Measurements from ENCODE around the gene EVA1A. TPM values are rescaled to one million over a fixed set of nuclear protein-coding genes. Genes with fewer than 3 reads are reported as not detected.

Gene EVA1A
- total RNA-seq, 5 donors from 2014 or later (not counting 1 experiment from before 2014, with no cell fraction given) = 0.62 TPM; not detected in 4

DNA sequence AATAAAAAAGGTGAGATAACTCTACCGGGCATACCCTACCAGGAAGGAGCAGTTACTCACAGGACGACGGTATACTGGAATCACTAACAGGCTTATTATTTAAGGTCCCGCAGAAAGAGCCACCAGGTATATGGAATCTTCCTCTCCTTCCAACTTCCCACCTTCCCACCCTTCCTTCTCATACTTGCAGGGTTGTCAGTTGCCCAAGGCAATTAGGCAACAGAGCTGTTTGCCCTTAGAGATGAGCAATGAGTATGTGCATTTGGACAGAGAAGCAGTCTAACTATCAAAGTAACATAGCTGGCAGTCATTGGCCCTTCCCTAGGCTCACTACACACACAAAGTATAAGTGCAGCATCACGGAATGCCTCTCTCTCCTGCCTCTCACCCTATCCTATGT is 32.1 kb upstream of the EVA1A start:
- ATAC-seq (replicated peaks in 1 of 4) = no peak
- no peaks in the 10 kb centered on the region for H3K27me3 ChIP-seq (replicated peaks in 1 of 2; ENCODE audit: control insufficient read depth in 2 of 2, extremely low read depth in 1 of 2, insufficient read depth in 2 of 2, low read length in 1 of 2)
- no peak overlapping the region for H3K27ac Mint-ChIP-seq
- peaks cover 0 to 5% of the 10 kb centered on the region in 2 donors for H3K27me3 Mint-ChIP-seq
- no peaks in the 10 kb centered on the region for H3K9me3 Mint-ChIP-seq
- 90% methylated on average over 3 of the region's 5 CpGs for WGBS (ENCODE audit: insufficient coverage)
- ChIA-PET POLR2A (no interaction called here), CTCF (no interaction called here)
- H3K9me3 ChIP-seq = no peaks in the 10 kb centered on the region
- no peak for DNase-seq
- no peaks in the 10 kb centered on the region for H3K36me3 Mint-ChIP-seq
- H3K4me1 ChIP-seq (ENCODE audit: control insufficient read depth in 1 of 2, extremely low read depth in 1 of 2, insufficient read depth in 2 of 2, low read length in 2 of 2) = no peaks in the 10 kb centered on the region
- no peak overlapping the region for H3K4me3 ChIP-seq (ENCODE audit: control insufficient read depth in 1 of 2, extremely low read depth in 1 of 2, low read length in 1 of 2)
- H3K27ac ChIP-seq (ENCODE audit: low read length) = no peak overlapping the region
- H3K4me3 Mint-ChIP-seq = no peak overlapping the region
- no peaks in the 10 kb centered on the region for H3K36me3 ChIP-seq (ENCODE audit: control insufficient read depth in 2 of 2, extremely low read depth in 1 of 2, insufficient read depth in 1 of 2, low read length in 1 of 2)
- H3K4me1 Mint-ChIP-seq = no peaks in the 10 kb centered on the region

DNA sequence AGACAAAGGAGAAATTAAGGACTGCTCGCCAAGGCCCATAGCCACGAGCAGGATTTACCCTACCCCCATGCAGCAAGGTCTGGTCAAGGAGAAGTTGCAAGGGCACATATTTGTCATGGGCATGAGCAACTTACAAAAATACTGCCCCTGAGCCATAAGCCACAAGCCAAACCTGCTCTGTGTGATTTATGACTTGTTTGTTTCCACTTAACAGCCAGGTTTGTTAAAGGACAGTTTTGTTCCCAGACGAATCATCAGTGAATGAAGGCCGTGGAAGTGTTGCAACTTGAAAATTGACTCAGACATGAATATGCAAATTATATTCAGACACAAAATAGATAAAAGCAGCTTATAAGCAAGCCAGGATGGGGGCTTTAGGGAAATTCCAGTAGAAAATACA is 31.3 kb upstream of the EVA1A start:
- Mint-ChIP-seq H3K27ac (no peak overlapping the region), H3K36me3 (no peaks in the 10 kb centered on the region), H3K4me1 (no peaks in the 10 kb centered on the region), H3K4me3 (no peak overlapping the region), H3K27me3 (peaks cover 0 to 5% of the 10 kb centered on the region in 2 donors), H3K9me3 (no peaks in the 10 kb centered on the region)
- H3K4me1 ChIP-seq (ENCODE audit: control insufficient read depth in 1 of 2, extremely low read depth in 1 of 2, insufficient read depth in 2 of 2, low read length in 2 of 2) = no peaks in the 10 kb centered on the region
- CTCF ChIA-PET = interaction anchor here in 1 of 2 donors (0.5 kb wide), 1 partner anchor 799 kb away, joined by 4 read pairs; no protein-coding TSS in a partner anchor
- DNase-seq = no peak
- no peak overlapping the region for H3K27ac ChIP-seq (ENCODE audit: low read length)
- no peaks in the 10 kb centered on the region for H3K9me3 ChIP-seq
- POLR2A ChIA-PET = no interaction called here
- no peaks in the 10 kb centered on the region for H3K27me3 ChIP-seq (replicated peaks in 1 of 2; ENCODE audit: control insufficient read depth in 2 of 2, extremely low read depth in 1 of 2, insufficient read depth in 2 of 2, low read length in 1 of 2)
- no peak for ATAC-seq (replicated peaks in 1 of 4)
- H3K4me3 ChIP-seq (ENCODE audit: control insufficient read depth in 1 of 2, extremely low read depth in 1 of 2, low read length in 1 of 2) = no peak overlapping the region
- WGBS (ENCODE audit: insufficient coverage) = 60% methylated on average over 1 of the region's 4 CpGs
- no peaks in the 10 kb centered on the region for H3K36me3 ChIP-seq (ENCODE audit: control insufficient read depth in 2 of 2, extremely low read depth in 1 of 2, insufficient read depth in 1 of 2, low read length in 1 of 2)

DNA sequence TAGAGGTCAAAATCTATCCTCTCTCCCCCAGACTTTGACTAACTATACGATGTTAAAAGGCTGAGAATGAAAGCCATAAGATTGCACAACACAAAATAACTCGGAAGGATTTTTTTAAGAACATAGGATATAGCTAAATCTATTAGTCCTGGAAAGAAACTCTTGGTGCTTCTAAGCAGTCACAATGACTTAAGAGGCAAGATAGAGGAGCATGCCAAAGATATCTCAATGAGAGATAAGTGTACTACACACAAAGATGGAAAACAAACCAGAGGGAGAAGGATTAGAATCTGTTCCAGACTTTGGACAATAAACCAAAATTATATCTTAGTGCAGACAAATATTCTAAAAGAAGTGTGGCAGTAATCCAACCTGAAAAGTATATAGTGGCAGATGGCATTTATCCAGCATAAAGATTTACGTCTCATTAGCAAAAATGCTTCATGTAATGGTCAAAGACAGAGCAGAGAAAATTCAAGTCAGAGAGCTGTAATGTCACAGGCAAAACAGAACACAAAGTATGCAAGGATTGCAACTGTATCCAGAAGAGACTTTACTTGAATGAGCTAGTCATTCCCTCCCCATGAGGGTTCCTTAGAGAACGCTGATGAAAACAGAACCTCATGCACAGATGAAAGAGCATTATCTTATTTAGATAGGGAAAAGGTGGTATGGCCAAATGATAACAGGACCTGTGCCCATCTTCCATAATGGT is 28.8 kb upstream of the EVA1A start:
- POLR2A ChIA-PET = interaction anchor here in 1 of 2 donors (0.7 kb wide), 1 partner anchor 17 kb away, joined by 10 read pairs; no protein-coding TSS in a partner anchor
- Histone ChIP-seq H3K4me3 (ENCODE audit: control insufficient read depth in 1 of 2, extremely low read depth in 1 of 2, low read length in 1 of 2) (no peak overlapping the region), H3K27me3 (replicated peaks in 1 of 2; ENCODE audit: control insufficient read depth in 2 of 2, extremely low read depth in 1 of 2, insufficient read depth in 2 of 2, low read length in 1 of 2) (no peaks in the 10 kb centered on the region), H3K9me3 (no peaks in the 10 kb centered on the region), H3K36me3 (ENCODE audit: control insufficient read depth in 2 of 2, extremely low read depth in 1 of 2, insufficient read depth in 1 of 2, low read length in 1 of 2) (no peaks in the 10 kb centered on the region), H3K27ac (ENCODE audit: low read length) (no peak overlapping the region), H3K4me1 (ENCODE audit: control insufficient read depth in 1 of 2, extremely low read depth in 1 of 2, insufficient read depth in 2 of 2, low read length in 2 of 2) (no peaks in the 10 kb centered on the region)
- Mint-ChIP-seq H3K36me3 (no peaks in the 10 kb centered on the region), H3K4me1 (no peaks in the 10 kb centered on the region), H3K4me3 (no peak overlapping the region), H3K27me3 (peaks cover 0 to 9% of the 10 kb centered on the region in 2 donors), H3K27ac (no peak overlapping the region), H3K9me3 (no peaks in the 10 kb centered on the region)
- WGBS (ENCODE audit: insufficient coverage) = 100% methylated on average over 1 of the region's 4 CpGs
- CTCF ChIA-PET = interaction anchor here in 1 of 2 donors (0.7 to 0.8 kb wide), 2 partner anchors 110 to 130 kb away, joined by 3 to 4 read pairs; no protein-coding TSS in a partner anchor
- DNase-seq (no peak), ATAC-seq (replicated peaks in 1 of 4) (no peak)

DNA sequence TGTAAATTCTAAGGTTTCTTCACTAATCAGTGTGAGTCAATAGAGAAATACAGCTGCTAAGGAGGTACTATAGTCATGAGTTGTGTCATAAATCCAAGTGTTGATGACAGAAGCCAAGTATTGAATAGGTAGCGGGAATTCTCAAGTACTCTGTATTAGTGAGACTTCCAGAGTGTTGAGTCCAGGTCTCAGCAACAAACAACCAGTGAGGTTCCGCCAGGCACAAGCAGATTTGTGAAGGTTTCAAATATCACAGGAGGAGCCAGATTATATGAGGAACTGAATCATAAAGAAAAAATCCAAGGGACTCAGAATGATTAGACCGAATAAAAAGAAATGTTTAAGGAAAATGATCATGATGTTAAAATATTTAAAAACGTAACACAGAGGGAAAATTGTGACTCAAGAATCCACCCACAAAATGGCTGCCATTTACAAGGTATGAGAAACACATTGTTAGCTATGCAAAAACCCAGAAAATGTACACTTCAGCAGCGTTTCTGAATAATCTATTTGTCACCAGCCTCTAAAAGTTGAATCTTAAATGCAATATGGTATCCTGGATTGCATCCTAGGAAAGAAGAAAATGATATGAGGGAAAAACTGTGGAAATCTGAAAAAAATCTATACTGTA is 27.3 kb upstream of the EVA1A start:
- Mint-ChIP-seq H3K27me3 (peaks cover 0 to 11% of the 10 kb centered on the region in 2 donors), H3K27ac (no peak overlapping the region), H3K9me3 (no peaks in the 10 kb centered on the region), H3K4me1 (no peaks in the 10 kb centered on the region), H3K4me3 (no peak overlapping the region), H3K36me3 (no peaks in the 10 kb centered on the region)
- no peaks in the 10 kb centered on the region for H3K4me1 ChIP-seq (ENCODE audit: control insufficient read depth in 1 of 2, extremely low read depth in 1 of 2, insufficient read depth in 2 of 2, low read length in 2 of 2)
- ATAC-seq (replicated peaks in 1 of 4) (no peak), DNase-seq (no peak)
- no peaks in the 10 kb centered on the region for H3K9me3 ChIP-seq
- POLR2A ChIA-PET = no interaction called here
- H3K36me3 ChIP-seq (ENCODE audit: control insufficient read depth in 2 of 2, extremely low read depth in 1 of 2, insufficient read depth in 1 of 2, low read length in 1 of 2) = no peaks in the 10 kb centered on the region
- no peak overlapping the region for H3K27ac ChIP-seq (ENCODE audit: low read length)
- 89% methylated on average over 3 of the region's 5 CpGs for WGBS (ENCODE audit: insufficient coverage)
- no peaks in the 10 kb centered on the region for H3K27me3 ChIP-seq (replicated peaks in 1 of 2; ENCODE audit: control insufficient read depth in 2 of 2, extremely low read depth in 1 of 2, insufficient read depth in 2 of 2, low read length in 1 of 2)
- CTCF ChIA-PET = no interaction called here
- no peak overlapping the region for H3K4me3 ChIP-seq (ENCODE audit: control insufficient read depth in 1 of 2, extremely low read depth in 1 of 2, low read length in 1 of 2)

DNA sequence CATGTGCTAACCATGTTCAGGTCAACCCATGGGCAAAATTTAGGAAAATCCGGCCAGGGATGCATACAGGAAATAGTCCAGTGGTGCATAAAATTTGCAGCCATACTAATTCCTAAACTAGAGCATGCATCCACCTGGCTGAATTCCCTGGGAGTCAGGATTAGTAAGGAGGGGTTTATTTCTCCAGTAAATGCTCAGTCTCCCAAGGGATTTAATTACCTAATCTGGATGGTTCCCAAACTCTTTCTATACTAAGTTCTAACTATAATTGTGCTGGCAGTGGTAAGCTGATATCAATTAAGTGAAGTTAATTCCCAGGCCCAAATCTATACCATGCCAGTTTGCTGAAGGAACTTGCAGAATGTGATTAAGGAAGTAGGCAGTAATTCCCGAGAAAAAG is 26.2 kb upstream of the EVA1A start:
- POLR2A ChIA-PET = no interaction called here

DNA sequence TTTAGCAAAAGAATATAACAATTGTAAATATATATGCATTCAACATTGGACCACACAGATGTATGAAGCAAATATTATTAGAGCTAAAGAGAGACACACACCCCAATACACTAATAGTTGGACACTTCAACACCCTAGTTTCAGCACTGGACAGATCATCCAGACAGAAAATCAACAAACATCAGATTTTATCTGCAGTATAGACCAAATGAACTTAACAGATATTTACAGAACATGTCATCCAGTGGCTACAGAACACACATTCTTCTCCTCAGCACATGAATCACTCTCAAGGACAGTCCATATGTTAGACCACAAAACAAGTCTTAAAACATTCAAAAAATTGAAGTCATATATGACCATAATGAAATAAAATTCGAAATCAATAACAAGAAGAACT is 22.1 kb upstream of the EVA1A start:
- peaks cover 0 to 8% (median 0%) of the 10 kb centered on the region in 3 donors for H3K9me3 Mint-ChIP-seq
- no CpG with 5 or more reads among the region's 1 CpG for WGBS (ENCODE audit: insufficient coverage)

More for the DNA sequence above, 26.2 kb upstream of the EVA1A start:
- Histone ChIP-seq H3K9me3 (no peaks in the 10 kb centered on the region), H3K36me3 (ENCODE audit: control insufficient read depth in 2 of 2, extremely low read depth in 1 of 2, insufficient read depth in 1 of 2, low read length in 1 of 2) (no peaks in the 10 kb centered on the region), H3K27ac (ENCODE audit: low read length) (no peak overlapping the region), H3K27me3 (replicated peaks in 1 of 2; ENCODE audit: control insufficient read depth in 2 of 2, extremely low read depth in 1 of 2, insufficient read depth in 2 of 2, low read length in 1 of 2) (no peaks in the 10 kb centered on the region), H3K4me1 (ENCODE audit: control insufficient read depth in 1 of 2, extremely low read depth in 1 of 2, insufficient read depth in 2 of 2, low read length in 2 of 2) (no peaks in the 10 kb centered on the region), H3K4me3 (ENCODE audit: control insufficient read depth in 1 of 2, extremely low read depth in 1 of 2, low read length in 1 of 2) (no peak overlapping the region)
- no CpG with 5 or more reads among the region's 2 CpGs for WGBS (ENCODE audit: insufficient coverage)
- DNase-seq (no peak), ATAC-seq (replicated peaks in 1 of 4) (no peak)
- H3K4me1 Mint-ChIP-seq = no peaks in the 10 kb centered on the region
- H3K36me3 Mint-ChIP-seq = no peaks in the 10 kb centered on the region
- H3K4me3 Mint-ChIP-seq = no peak overlapping the region
- no peaks in the 10 kb centered on the region for H3K9me3 Mint-ChIP-seq
- H3K27ac Mint-ChIP-seq = no peak overlapping the region
- H3K27me3 Mint-ChIP-seq = peaks cover 0 to 10% of the 10 kb centered on the region in 2 donors
- CTCF ChIA-PET = no interaction called here

More for the DNA sequence above, 22.1 kb upstream of the EVA1A start:
- Mint-ChIP-seq H3K27ac (no peak overlapping the region), H3K4me3 (no peak overlapping the region), H3K27me3 (peaks cover 23 to 27% of the 10 kb centered on the region in 2 donors), H3K36me3 (no peaks in the 10 kb centered on the region), H3K4me1 (no peaks in the 10 kb centered on the region)
- Histone ChIP-seq H3K27me3 (replicated peaks in 1 of 2; ENCODE audit: control insufficient read depth in 2 of 2, extremely low read depth in 1 of 2, insufficient read depth in 2 of 2, low read length in 1 of 2) (peaks cover 0 to 7% of the 10 kb centered on the region in 2 experiments), H3K36me3 (ENCODE audit: control insufficient read depth in 2 of 2, extremely low read depth in 1 of 2, insufficient read depth in 1 of 2, low read length in 1 of 2) (no peaks in the 10 kb centered on the region), H3K9me3 (no peaks in the 10 kb centered on the region), H3K27ac (ENCODE audit: low read length) (no peak overlapping the region), H3K4me1 (ENCODE audit: control insufficient read depth in 1 of 2, extremely low read depth in 1 of 2, insufficient read depth in 2 of 2, low read length in 2 of 2) (no peaks in the 10 kb centered on the region), H3K4me3 (ENCODE audit: control insufficient read depth in 1 of 2, extremely low read depth in 1 of 2, low read length in 1 of 2) (no peak overlapping the region)
- ChIA-PET CTCF (no interaction called here), POLR2A (interaction anchor here in 1 of 2 donors (0.5 kb wide), 1 partner anchor 20 kb away, joined by 3 read pairs; no protein-coding TSS in a partner anchor)
- DNase-seq (no peak), ATAC-seq (replicated peaks in 1 of 4) (no peak)

All from T-cell (primary cell).